Stimulated activated CD8-positive, alpha-beta memory T cell treated with anti-CD3 and anti-CD28 coated beads, Interleukin-4, amount 100 ng/mL, for 4 hours (primary cell): ENCODE data around the gene PAX5.
"Not testable (repeated sequence)": the region's sequence is repeated elsewhere in the genome, so short reads cannot be mapped to it uniquely, and the experiment has no call there.

ENCODE experiments used
- DNase-seq, 2 donors: peaks; one replicate each; pipeline ENCODE4 v3.0.0-alpha.2; 2020; ENCODE audit warnings: low read depth in 2 of 2, low spot score in 1 of 2

PAX5 gene

GRCh38 chr9:37033682-37034304 lies at the start of gene PAX5:
Gene PAX5 (minus strand): TSS chr9:37034268. CDS start chr9:37034031, 237 bp downstream.
- DNase-seq = no peak

GRCh38 chr9:37083654-37084053 lies 49.6 kb upstream of the PAX5 start:
- no peak for DNase-seq

- no peak for DNase-seq
Observed at GRCh38 chr9:37082214-37082765, 48.2 kb upstream of the PAX5 start.

GRCh38 chr9:37081507-37081906 lies 47.4 kb upstream of the PAX5 start:
- not testable (repeated sequence) for DNase-seq

GRCh38 chr9:37080165-37080628 lies 46.1 kb upstream of the PAX5 start:
- DNase-seq = not testable (repeated sequence)

GRCh38 chr9:37079370-37080164 lies 45.5 kb upstream of the PAX5 start:
- DNase-seq = peak; percentile 80 to 89

- DNase-seq = not testable (repeated sequence)
Observed at GRCh38 chr9:37074790-37075189, 40.7 kb upstream of the PAX5 start.

- DNase-seq = no peak
Observed at GRCh38 chr9:37066139-37066725, 32.2 kb upstream of the PAX5 start.

GRCh38 chr9:37062336-37062735 lies 28.3 kb upstream of the PAX5 start:
- no peak for DNase-seq

- no peak for DNase-seq
Observed at GRCh38 chr9:37061768-37062167, 27.7 kb upstream of the PAX5 start.

- DNase-seq = no peak
Observed at GRCh38 chr9:37060833-37061232, 26.8 kb upstream of the PAX5 start.

GRCh38 chr9:37056046-37056920 lies 22.2 kb upstream of the PAX5 start:
- DNase-seq = no peak

- DNase-seq = not testable (repeated sequence)
Observed at GRCh38 chr9:37054363-37054720, 20.3 kb upstream of the PAX5 start.

- DNase-seq = no peak
Observed at GRCh38 chr9:37053684-37054362, 19.8 kb upstream of the PAX5 start.

- no peak for DNase-seq
Observed at GRCh38 chr9:37046683-37047082, 12.6 kb upstream of the PAX5 start.

GRCh38 chr9:37042421-37042820 lies 8.4 kb upstream of the PAX5 start:
- DNase-seq = no peak

GRCh38 chr9:37040508-37041127 lies 6.5 kb upstream of the PAX5 start:
- no peak for DNase-seq

GRCh38 chr9:37038943-37039464 lies 4.9 kb upstream of the PAX5 start:
- DNase-seq = no peak

- no peak for DNase-seq
Observed at GRCh38 chr9:37038302-37038942, 4.4 kb upstream of the PAX5 start.
